Neural cell (in vitro differentiated cells): ENCODE results near the gene FOXA3. TPM values are rescaled to one million over a fixed set of nuclear protein-coding genes. Genes with fewer than 3 reads are reported as not detected.

ENCODE experiments used
- H2AFZ ChIP-seq: fragments of 200-600, 300-800 bp; sonication (generic), shearing (Covaris generic); 2 replicates; pipeline ENCODE4 v1.6.0; 2014; ENCODE audit warnings: low read depth, mild to moderate bottlenecking, antibody characterized with exemption, low read length, moderate library complexity
- H3F3A ChIP-seq: fragments of 200-600 bp; shearing (Covaris generic); 2 replicates; pipeline ENCODE4 v1.6.1; 2016; ENCODE audit warnings: mild to moderate bottlenecking, moderate library complexity, mixed read lengths, antibody characterized with exemption, low read length; ENCODE audit not compliant: insufficient read depth, poor library complexity, severe bottlenecking
- H3K27ac ChIP-seq: fragments of 200-600, 300-800 bp; sonication (generic), shearing (Covaris generic); 2 replicates; pipeline ENCODE4 v1.5.1; 2014; ENCODE audit warnings: mild to moderate bottlenecking, low read length, moderate library complexity
- H3K27me3 ChIP-seq: fragments of 300-800, 200-600 bp; sonication (generic), shearing (Covaris generic); 2 replicates; pipeline ENCODE4 v1.6.0; 2014; ENCODE audit warnings: mild to moderate bottlenecking, low read depth, low read length, moderate library complexity; ENCODE audit not compliant: insufficient read depth
- H3K36me3 ChIP-seq: fragments of 300-800, 200-600 bp; sonication (generic), shearing (Covaris generic); 2 replicates; pipeline ENCODE4 v1.5.1; 2014; ENCODE audit warnings: mild to moderate bottlenecking, antibody characterized with exemption, low read length, moderate library complexity; ENCODE audit not compliant: insufficient read depth
- H3K4me2 ChIP-seq: fragments of 300-800, 200-600 bp; sonication (generic), shearing (Covaris generic); 2 replicates; pipeline ENCODE4 v1.6.0; 2014; ENCODE audit warnings: mild to moderate bottlenecking, low read length
- H3K4me3 ChIP-seq: fragments of 300-800, 200-600 bp; sonication (generic), shearing (Covaris generic); 2 replicates; pipeline ENCODE4 v1.5.1; 2014; ENCODE audit warnings: mild to moderate bottlenecking, low read length, moderate library complexity
- H3K79me2 ChIP-seq: fragments of 200-600 bp; shearing (Covaris generic); replicated peaks from 2 replicates; pipeline ENCODE4 v1.6.0; 2014; ENCODE audit warnings: mild to moderate bottlenecking, low read length, moderate library complexity; ENCODE audit not compliant: insufficient read depth
- H3K9ac ChIP-seq: fragments of 300-800, 200-600 bp; sonication (generic), shearing (Covaris generic); 2 replicates; pipeline ENCODE4 v1.6.1; 2016; ENCODE audit warnings: mild to moderate bottlenecking, low read length, mixed read lengths
- H3K9me2 ChIP-seq: fragments of 200-600 bp; shearing (Covaris generic); 2 replicates; pipeline ENCODE4 v1.6.1; 2016; ENCODE audit warnings: mild to moderate bottlenecking, low read length, mixed read lengths; ENCODE audit not compliant: insufficient read depth
- H3K9me3 ChIP-seq: fragments of 200-600, 300-800 bp; sonication (generic), shearing (Covaris generic); 2 replicates; pipeline ENCODE4 v1.6.1; 2016; ENCODE audit warnings: mild to moderate bottlenecking, mixed run types, low read length, moderate library complexity, mixed read lengths
- H4K20me1 ChIP-seq: fragments of 200-600 bp; shearing (Covaris generic); 2 replicates; pipeline ENCODE4 v1.6.1; 2016; ENCODE audit warnings: mild to moderate bottlenecking, mixed run types; ENCODE audit not compliant: insufficient read depth
- CTCF ChIP-seq: fragments of 450-650 bp; IDR thresholded peaks from 2 replicates; pipeline ENCODE4 v1.5.1; 2014; ENCODE audit warnings: antibody characterized with exemption, mild to moderate bottlenecking, moderate library complexity; ENCODE audit not compliant: poor library complexity, severe bottlenecking
- EP300 ChIP-seq: fragments of 450-650 bp; conservative IDR thresholded peaks from 2 replicates; pipeline ENCODE4 v1.6.1; 2014; ENCODE audit warnings: antibody characterized with exemption, mild to moderate bottlenecking, moderate library complexity; ENCODE audit not compliant: poor library complexity, severe bottlenecking
- EZH2 ChIP-seq: fragments of 200-600, 300-800 bp; shearing (Covaris generic), sonication (generic); IDR thresholded peaks from 2 replicates; pipeline ENCODE4 v1.6.1; 2014; ENCODE audit warnings: antibody characterized with exemption, low read length, borderline replicate concordance, mild to moderate bottlenecking; ENCODE audit not compliant: insufficient read depth, poor library complexity, severe bottlenecking
- MXI1 ChIP-seq: fragments of 450-650 bp; conservative IDR thresholded peaks from 2 replicates; pipeline ENCODE4 v1.6.1; 2014; ENCODE audit warnings: antibody characterized with exemption, mild to moderate bottlenecking; ENCODE audit not compliant: poor library complexity, severe bottlenecking
- POLR2AphosphoS5 ChIP-seq: IDR thresholded peaks from 2 replicates; pipeline ENCODE4 v1.6.1; 2012
- RAD21 ChIP-seq: fragments of 450-650 bp; conservative IDR thresholded peaks from 2 replicates; pipeline ENCODE4 v1.6.1; 2014; ENCODE audit warnings: antibody characterized with exemption, mild to moderate bottlenecking, moderate library complexity
- REST ChIP-seq: IDR thresholded peaks from 2 replicates; pipeline ENCODE4 v1.6.1; 2012; ENCODE audit warnings: borderline replicate concordance
- SMC3 ChIP-seq: fragments of 450-650 bp; conservative IDR thresholded peaks from 2 replicates; pipeline ENCODE4 v1.6.1; 2014; ENCODE audit warnings: antibody characterized with exemption, mild to moderate bottlenecking, moderate library complexity; ENCODE audit not compliant: poor library complexity
- TAF1 ChIP-seq: IDR thresholded peaks from 2 replicates; pipeline ENCODE4 v1.6.1; 2012; ENCODE audit warnings: low read depth
- polyA plus RNA-seq: library from polyadenylated mRNA; depleted of rRNA; stranded (reverse); fragments of >200 nt; gene quantifications from 2 replicates; pipeline ENCODE4 v1.2.3, GENCODE V29; 2014

FOXA3 gene
- polyA plus RNA-seq, 1 donor from 2014 or later = not detected

GRCh38 chr19:45852145-45852750, 11.9 kb upstream of the FOXA3 start:
- Histone ChIP-seq H3K27ac (no peak overlapping the region), H3K4me2 (no peak overlapping the region), H3K4me3 (no peak overlapping the region), H2AFZ (no peak overlapping the region), H3K36me3 (peaks cover 6% of the 10 kb centered on the region), H3K79me2 (no peaks in the 10 kb centered on the region), H4K20me1 (no peaks in the 10 kb centered on the region), H3K9ac (no peak overlapping the region), H3F3A (no peaks in the 10 kb centered on the region), H3K9me3 (no peaks in the 10 kb centered on the region), H3K9me2 (no peaks in the 10 kb centered on the region), H3K27me3 (no peaks in the 10 kb centered on the region)
- no peak for TF ChIP-seq TAF1

- H3K9me3 ChIP-seq = no peaks in the 10 kb centered on the region
- peaks cover 6% of the 10 kb centered on the region for H3K36me3 ChIP-seq
- no peak for TF ChIP-seq TAF1
- TF ChIP-seq SMC3 = no peak
- no peak for TF ChIP-seq POLR2AphosphoS5
- TF ChIP-seq RAD21 = no peak
- no peak for TF ChIP-seq REST
- TF ChIP-seq EP300 = no peak
- no peak for TF ChIP-seq EZH2
- no peak for TF ChIP-seq CTCF
- no peak for TF ChIP-seq MXI1
Measured at GRCh38 chr19:45852983-45853382, 11.1 kb upstream of the FOXA3 start.

More at GRCh38 chr19:45852983-45853382, 11.1 kb upstream of the FOXA3 start:
- H3K4me3 ChIP-seq = no peak overlapping the region
- no peaks in the 10 kb centered on the region for H4K20me1 ChIP-seq
- H3K27ac ChIP-seq = no peak overlapping the region
- H3K27me3 ChIP-seq = no peaks in the 10 kb centered on the region
- H3K9ac ChIP-seq = no peak overlapping the region
- no peak overlapping the region for H3K4me2 ChIP-seq
- no peaks in the 10 kb centered on the region for H3F3A ChIP-seq
- no peak overlapping the region for H2AFZ ChIP-seq
- no peaks in the 10 kb centered on the region for H3K79me2 ChIP-seq
- no peaks in the 10 kb centered on the region for H3K9me2 ChIP-seq
